HG03095 (cell line): ENCODE measurements around the gene FAM174C.

Source experiments
- ATAC-seq: cut with Tn5 transposase; IDR thresholded peaks from one replicate; pipeline ENCODE4 v1.9.1; 2021; ENCODE audit warnings: moderate library complexity; ENCODE audit not compliant: unreplicated experiment

The FAM174C gene

GRCh38 chr19:1249990-1250436 is 25.3 kb upstream of the FAM174C start:
- no peak for ATAC-seq

GRCh38 chr19:1250437-1251260 is 24.7 kb upstream of the FAM174C start:
- ATAC-seq, result no peak

- ATAC-seq, result no peak
Measured at GRCh38 chr19:1251330-1252220, 23.8 kb upstream of the FAM174C start.

DNA sequence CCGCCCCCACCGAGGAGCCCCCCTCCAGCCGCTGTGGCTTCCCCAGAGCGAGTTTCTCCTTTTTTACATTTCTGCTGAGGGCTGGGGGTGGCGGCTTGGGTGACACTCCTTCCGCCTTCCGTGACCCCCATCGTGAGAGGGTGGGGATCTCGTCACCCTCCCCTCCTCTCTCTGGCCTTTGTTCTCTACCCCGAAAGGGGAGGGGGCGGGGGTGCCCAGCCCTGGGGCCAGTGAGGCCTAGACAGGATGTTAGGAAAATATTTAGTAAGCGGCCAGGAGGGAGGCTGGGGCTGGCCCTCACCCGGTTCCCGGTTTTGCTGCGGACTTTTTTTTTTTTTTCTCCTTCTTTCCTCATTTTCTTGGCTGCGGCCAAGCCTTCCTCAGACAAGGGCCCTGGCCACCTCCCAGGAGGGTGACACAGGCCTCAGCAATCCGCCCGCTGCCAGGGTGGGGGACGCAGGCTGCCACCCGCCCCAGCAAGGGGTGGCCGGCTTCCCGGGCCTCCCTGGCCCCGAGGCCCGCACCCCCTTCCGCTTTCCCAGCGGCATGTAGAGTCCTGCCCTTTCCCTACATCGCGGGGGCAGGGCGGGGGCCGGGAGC is 23.0 kb upstream of the FAM174C start:
- ATAC-seq, result no peak

- no peak for ATAC-seq
Measured at GRCh38 chr19:1252821-1253513, 22.4 kb upstream of the FAM174C start.

DNA sequence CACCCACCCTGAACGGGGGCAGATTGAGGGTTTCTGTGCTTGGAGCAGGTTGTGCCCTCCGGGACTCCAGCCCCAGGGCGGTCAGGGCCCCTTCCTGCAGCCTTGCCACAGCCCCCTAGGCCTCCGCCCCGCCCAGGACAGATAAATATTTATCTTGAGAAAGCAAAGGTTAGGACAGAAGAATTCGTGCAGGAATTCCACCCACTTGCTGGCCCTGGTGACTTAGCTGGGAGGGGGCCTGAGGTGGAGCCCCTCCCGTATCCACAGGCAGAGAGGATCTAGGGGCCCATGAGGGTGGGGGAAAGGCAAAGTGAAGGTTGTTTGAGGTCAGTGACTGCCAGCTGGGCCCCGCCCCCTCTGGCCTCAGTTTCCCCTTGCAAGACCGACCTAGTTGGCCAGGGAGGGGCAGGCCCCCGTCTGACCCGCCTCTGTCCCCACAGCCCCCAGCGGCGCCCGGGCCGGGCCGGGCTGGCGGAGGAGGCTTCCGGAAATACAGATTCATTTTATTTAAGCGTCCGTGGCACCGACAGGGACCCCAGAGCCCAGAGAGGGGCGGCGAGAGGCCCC is 21.7 kb upstream of the FAM174C start:
- ATAC-seq, result no peak

DNA sequence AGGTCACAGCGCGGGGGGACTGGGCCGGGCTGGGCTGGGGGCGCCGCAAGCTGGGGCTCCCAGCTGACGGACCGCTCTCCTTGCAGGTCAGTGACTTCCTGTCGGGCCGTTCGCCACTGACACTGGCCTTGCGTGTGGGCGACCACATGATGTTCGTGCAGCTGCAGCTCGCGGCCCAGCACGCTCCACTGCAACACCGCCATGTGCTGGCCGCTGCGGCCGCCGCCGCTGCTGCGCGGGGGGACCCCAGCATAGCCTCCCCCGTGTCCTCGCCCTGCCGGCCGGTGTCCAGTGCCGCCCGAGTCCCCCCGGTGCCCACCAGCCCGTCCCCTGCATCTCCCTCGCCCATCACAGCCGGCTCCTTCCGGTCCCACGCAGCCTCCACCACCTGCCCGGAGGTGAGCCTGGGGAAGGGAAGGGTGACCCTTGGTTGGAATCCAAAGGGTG is 21.2 kb upstream of the FAM174C start:
- ATAC-seq, result no peak

GRCh38 chr19:1254530-1255185 is 20.7 kb upstream of the FAM174C start:
- no peak for ATAC-seq

DNA sequence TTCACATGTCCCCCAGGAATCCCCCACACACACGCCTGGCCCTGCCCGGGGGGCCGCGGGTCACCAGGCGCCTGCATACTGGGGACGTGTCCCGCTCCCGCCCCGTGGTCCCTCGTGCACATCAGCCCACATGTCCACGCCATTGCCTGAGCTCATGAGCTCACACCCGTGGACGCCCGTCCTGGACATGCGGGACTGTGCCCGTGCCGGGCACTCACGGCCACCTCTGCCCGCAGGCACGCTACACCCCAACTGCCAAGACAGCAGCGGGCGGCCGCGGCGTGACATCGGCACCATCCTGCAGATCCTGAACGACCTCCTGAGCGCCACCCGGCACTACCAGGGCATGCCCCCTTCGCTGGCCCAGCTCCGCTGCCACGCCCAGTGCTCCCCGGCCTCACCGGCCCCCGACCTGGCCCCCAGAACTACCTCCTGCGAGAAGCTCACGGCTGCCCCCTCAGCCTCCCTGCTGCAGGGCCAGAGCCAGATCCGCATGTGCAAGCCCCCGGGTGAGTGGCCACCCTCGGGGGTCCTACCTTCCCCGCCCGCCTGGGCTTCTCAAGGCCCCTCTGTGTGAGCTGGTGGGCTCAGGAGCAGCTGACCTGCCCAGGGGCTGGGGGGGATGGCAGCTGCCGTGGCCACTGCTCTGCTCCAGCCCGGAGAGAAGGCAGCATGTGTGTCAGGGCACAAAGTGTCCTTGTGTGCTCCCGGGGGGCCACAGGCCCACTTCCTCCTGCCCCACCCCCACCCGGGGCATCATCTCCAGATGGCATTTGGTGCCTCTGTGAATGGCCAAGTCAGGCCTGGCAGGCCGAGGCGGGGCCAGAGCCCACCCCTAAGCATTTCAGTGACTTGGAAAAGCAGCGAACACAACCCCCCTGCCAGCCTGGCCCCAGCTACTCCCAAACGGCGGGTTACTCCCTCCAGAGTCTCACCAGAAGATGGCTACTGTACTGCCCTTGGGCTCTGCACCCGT is 19.9 kb upstream of the FAM174C start:
- no peak for ATAC-seq

- ATAC-seq, result no peak
Measured at GRCh38 chr19:1256646-1257474, 18.5 kb upstream of the FAM174C start.

- no peak for ATAC-seq
Measured at GRCh38 chr19:1257475-1258162, 17.7 kb upstream of the FAM174C start.

DNA sequence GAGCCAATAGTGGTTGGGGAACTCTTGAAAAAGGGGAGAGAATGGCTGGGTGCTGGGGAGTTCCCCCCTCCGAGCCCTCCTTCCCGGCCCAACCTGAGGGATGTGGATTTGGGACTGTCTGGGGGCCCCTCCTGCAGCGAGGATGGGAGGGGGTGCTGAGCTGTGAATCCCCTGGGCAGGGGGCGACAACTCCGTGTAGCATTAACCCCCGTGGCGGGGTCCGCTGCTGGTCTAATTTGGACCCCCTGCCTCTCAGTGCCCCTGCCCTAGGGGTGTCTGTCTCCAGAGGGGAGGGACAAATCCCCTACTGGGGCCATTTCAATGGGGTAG is 17.2 kb upstream of the FAM174C start:
- no peak for ATAC-seq

GRCh38 chr19:1258707-1259205 is 16.6 kb upstream of the FAM174C start:
- no peak for ATAC-seq

GRCh38 chr19:1259206-1259875 is 16.0 kb upstream of the FAM174C start:
- no peak for ATAC-seq

GRCh38 chr19:1259876-1260748 is 15.2 kb upstream of the FAM174C start:
- ATAC-seq, result peak; percentile 2
